ENCODE measurements around the gene KLF3.

DNA sequence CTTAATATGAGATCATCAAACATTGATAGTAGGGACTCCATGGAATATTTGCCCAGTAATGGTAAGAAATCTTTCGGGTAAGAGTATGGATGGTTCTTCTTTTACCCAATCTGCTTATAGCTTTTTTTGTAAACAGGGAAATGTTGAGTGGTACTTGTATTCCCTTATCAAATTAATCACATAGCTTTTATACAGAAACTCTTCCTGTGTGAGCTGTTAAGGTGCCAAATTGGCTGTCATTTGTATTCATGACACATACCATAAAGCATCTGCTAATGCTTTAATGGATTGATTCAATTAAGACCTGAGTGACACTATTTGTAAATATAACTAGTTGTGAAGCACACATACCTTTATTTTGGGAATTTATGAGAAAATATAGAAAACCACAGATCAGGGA, 34.2 kb downstream of the KLF3 start:
- TF ChIP-seq, protein P1, sequence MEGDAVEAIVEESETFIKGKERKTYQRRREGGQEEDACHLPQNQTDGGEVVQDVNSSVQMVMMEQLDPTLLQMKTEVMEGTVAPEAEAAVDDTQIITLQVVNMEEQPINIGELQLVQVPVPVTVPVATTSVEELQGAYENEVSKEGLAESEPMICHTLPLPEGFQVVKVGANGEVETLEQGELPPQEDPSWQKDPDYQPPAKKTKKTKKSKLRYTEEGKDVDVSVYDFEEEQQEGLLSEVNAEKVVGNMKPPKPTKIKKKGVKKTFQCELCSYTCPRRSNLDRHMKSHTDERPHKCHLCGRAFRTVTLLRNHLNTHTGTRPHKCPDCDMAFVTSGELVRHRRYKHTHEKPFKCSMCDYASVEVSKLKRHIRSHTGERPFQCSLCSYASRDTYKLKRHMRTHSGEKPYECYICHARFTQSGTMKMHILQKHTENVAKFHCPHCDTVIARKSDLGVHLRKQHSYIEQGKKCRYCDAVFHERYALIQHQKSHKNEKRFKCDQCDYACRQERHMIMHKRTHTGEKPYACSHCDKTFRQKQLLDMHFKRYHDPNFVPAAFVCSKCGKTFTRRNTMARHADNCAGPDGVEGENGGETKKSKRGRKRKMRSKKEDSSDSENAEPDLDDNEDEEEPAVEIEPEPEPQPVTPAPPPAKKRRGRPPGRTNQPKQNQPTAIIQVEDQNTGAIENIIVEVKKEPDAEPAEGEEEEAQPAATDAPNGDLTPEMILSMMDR (conservative IDR thresholded peaks at IDR 0.05): no peak
- TF ChIP-seq EZH2 (IDR thresholded peaks at IDR 0.05; ENCODE audit: low read depth): no peak

Measured in PC-9 (cell line).